WTC11 (cell line): ENCODE data around the gene EEFSEC. TPM values are rescaled to one million over a fixed set of nuclear protein-coding genes. Genes with fewer than 3 reads are reported as not detected.

Experiments used
- ATAC-seq: fragments of 200-7000 bp; cut with Tn5 transposase; 2 replicates; pipeline ENCODE4 v1.10.0; 2021; ENCODE audit warnings: mild to moderate bottlenecking, moderate library complexity
- CTCF ChIA-PET: fragments of 300-600 bp; sonication (Branson Sonifier 250); formaldehyde crosslinking; loops from one replicate; lab custom pipeline; 2021; ENCODE audit warnings: antibody characterized with exemption; lab: Charles Lee
- POLR2A ChIA-PET: fragments of 350-600 bp; sonication (Branson Sonifier 250); formaldehyde crosslinking; loops from one replicate; lab custom pipeline; 2021; ENCODE audit warnings: antibody characterized with exemption; lab: Charles Lee
- DNase-seq: peaks from one replicate; pipeline ENCODE4 v3.0.0; 2021; ENCODE audit warnings: low spot score
- H3K27ac Mint-ChIP-seq: 2 replicates; pipeline ENCODE4 v1.8.0; 2021; ENCODE audit warnings: mixed read lengths
- H3K27me3 Mint-ChIP-seq: 2 replicates; pipeline ENCODE4 v1.8.0; 2021; ENCODE audit warnings: low read depth, mild to moderate bottlenecking, moderate library complexity, mixed read lengths
- H3K36me3 Mint-ChIP-seq: 2 replicates; pipeline ENCODE4 v1.8.0; 2021; ENCODE audit warnings: mixed read lengths
- H3K4me1 Mint-ChIP-seq: 2 replicates; pipeline ENCODE4 v1.8.0; 2022; ENCODE audit warnings: mixed read lengths
- H3K4me3 Mint-ChIP-seq: 2 replicates; pipeline ENCODE4 v1.8.0; 2021; ENCODE audit warnings: mild to moderate bottlenecking, moderate library complexity, mixed read lengths
- H3K9me3 Mint-ChIP-seq: 2 replicates; pipeline ENCODE4 v1.8.0; 2021; ENCODE audit warnings: mixed read lengths
- CREB1 ChIP-seq: sonication (generic); formaldehyde crosslinking; IDR thresholded peaks from 2 replicates; pipeline ENCODE4 v1.8.0; 2023; ENCODE audit warnings: mild to moderate bottlenecking, missing genetic modification reagents
- FOXJ3 ChIP-seq: sonication (generic); formaldehyde crosslinking; IDR thresholded peaks from 2 replicates; pipeline ENCODE4 v1.9.0; 2021; ENCODE audit warnings: missing genetic modification reagents, mild to moderate bottlenecking, borderline replicate concordance
- GABPB1 ChIP-seq: sonication (generic); formaldehyde crosslinking; IDR thresholded peaks from 2 replicates; pipeline ENCODE4 v1.8.1; 2023; ENCODE audit warnings: mild to moderate bottlenecking, missing genetic modification reagents
- KAT7 ChIP-seq: sonication (generic); formaldehyde crosslinking; IDR thresholded peaks from 2 replicates; pipeline ENCODE4 v1.8.1; 2023; ENCODE audit warnings: missing genetic modification reagents, mild to moderate bottlenecking, borderline replicate concordance
- MXD4 ChIP-seq: fragments of 250-450 bp; sonication (Bioruptor Pico); IDR thresholded peaks from 2 replicates; pipeline ENCODE4 v1.8.0; 2021; ENCODE audit warnings: mild to moderate bottlenecking, moderate library complexity, borderline replicate concordance
- NFATC4 ChIP-seq: fragments of 250-450 bp; sonication (Bioruptor Pico); IDR thresholded peaks from 2 replicates; pipeline ENCODE4 v1.9.0; 2021; ENCODE audit warnings: mild to moderate bottlenecking
- SMAD3 ChIP-seq: sonication (generic); formaldehyde crosslinking; IDR thresholded peaks from 2 replicates; pipeline ENCODE4 v1.8.0; 2022; ENCODE audit warnings: missing genetic modification reagents, mild to moderate bottlenecking, borderline replicate concordance
- SP1 ChIP-seq: sonication (generic); formaldehyde crosslinking; conservative IDR thresholded peaks from 2 replicates; pipeline ENCODE4 v1.8.1; 2022; ENCODE audit warnings: missing genetic modification reagents
- ZNF317 ChIP-seq: sonication (generic); formaldehyde crosslinking; IDR thresholded peaks from 2 replicates; pipeline ENCODE4 v1.8.1; 2023; ENCODE audit warnings: low read depth, mild to moderate bottlenecking, moderate library complexity, missing genetic modification reagents, borderline replicate concordance
- total RNA-seq: library from RNA; stranded (reverse); gene quantifications from 3 replicates; pipeline ENCODE4 v1.2.3, GENCODE V29; 2021
- TF ChIP-seq, protein P1 (sequence below): sonication (generic); formaldehyde crosslinking; IDR thresholded peaks from 2 replicates; pipeline ENCODE4 v1.8.0; 2023; ENCODE audit warnings: missing genetic modification reagents, mild to moderate bottlenecking, borderline replicate concordance
- TF ChIP-seq, protein P2 (sequence below): sonication (generic); formaldehyde crosslinking; IDR thresholded peaks from 2 replicates; pipeline ENCODE4 v1.8.0; 2022; ENCODE audit warnings: mild to moderate bottlenecking, missing genetic modification reagents
- TF ChIP-seq, protein P3 (sequence below): sonication (generic); formaldehyde crosslinking; IDR thresholded peaks from 2 replicates; pipeline ENCODE4 v1.8.0; 2022; ENCODE audit warnings: mild to moderate bottlenecking, missing genetic modification reagents
- TF ChIP-seq, protein P4 (sequence below): sonication (generic); formaldehyde crosslinking; IDR thresholded peaks from 2 replicates; pipeline ENCODE4 v1.8.1; 2023; ENCODE audit warnings: mild to moderate bottlenecking, missing genetic modification reagents, moderate library complexity
- TF ChIP-seq, protein P5 (sequence below): sonication (generic); formaldehyde crosslinking; IDR thresholded peaks from 2 replicates; pipeline ENCODE4 v1.8.0; 2023; ENCODE audit warnings: mild to moderate bottlenecking, missing genetic modification reagents
- TF ChIP-seq, protein P6 (sequence below): fragments of 250-450 bp; sonication (Bioruptor Pico); IDR thresholded peaks from 2 replicates; pipeline ENCODE4 v2.1.2; 2022; ENCODE audit warnings: mild to moderate bottlenecking, moderate library complexity

Gene EEFSEC
- total RNA-seq, 1 experiment from 2014 or later, result 13.7 TPM

DNA sequence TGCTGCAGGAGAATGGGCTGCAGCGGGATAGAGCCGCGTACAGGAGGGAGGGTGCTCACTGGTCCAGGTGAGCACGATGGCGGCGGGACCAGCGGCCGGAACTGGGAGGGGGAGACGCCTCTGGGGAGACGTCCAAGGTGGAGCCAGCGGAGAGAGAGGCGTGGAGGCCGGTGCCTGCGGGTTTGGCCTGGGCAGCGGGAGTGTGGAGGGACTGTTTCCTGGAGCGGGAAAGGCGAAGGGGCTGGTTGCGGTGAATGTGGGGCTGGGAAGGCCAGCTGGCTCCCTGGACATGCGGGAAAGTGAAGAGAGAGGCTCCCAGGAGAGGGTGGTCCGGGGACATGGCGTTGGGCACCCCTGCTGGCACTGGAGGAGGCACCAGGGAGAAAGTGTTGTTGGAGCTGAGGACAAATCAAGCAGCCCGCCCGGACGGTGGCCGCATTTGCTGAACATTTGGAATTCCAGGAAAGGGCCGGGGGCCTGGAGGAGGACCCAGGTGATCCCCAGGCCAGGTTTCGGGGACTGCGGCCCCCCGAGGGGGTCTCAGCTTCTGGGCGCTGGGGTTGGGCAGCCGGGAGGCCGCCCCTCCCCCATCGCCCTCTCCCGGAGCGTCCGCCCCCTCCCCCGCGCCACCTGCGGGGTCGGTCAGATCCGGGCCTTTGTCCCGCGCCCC, 279.2 kb downstream of the EEFSEC start:
- H3K36me3 Mint-ChIP-seq, result no peaks in the 10 kb centered on the region
- TF ChIP-seq, protein P1, sequence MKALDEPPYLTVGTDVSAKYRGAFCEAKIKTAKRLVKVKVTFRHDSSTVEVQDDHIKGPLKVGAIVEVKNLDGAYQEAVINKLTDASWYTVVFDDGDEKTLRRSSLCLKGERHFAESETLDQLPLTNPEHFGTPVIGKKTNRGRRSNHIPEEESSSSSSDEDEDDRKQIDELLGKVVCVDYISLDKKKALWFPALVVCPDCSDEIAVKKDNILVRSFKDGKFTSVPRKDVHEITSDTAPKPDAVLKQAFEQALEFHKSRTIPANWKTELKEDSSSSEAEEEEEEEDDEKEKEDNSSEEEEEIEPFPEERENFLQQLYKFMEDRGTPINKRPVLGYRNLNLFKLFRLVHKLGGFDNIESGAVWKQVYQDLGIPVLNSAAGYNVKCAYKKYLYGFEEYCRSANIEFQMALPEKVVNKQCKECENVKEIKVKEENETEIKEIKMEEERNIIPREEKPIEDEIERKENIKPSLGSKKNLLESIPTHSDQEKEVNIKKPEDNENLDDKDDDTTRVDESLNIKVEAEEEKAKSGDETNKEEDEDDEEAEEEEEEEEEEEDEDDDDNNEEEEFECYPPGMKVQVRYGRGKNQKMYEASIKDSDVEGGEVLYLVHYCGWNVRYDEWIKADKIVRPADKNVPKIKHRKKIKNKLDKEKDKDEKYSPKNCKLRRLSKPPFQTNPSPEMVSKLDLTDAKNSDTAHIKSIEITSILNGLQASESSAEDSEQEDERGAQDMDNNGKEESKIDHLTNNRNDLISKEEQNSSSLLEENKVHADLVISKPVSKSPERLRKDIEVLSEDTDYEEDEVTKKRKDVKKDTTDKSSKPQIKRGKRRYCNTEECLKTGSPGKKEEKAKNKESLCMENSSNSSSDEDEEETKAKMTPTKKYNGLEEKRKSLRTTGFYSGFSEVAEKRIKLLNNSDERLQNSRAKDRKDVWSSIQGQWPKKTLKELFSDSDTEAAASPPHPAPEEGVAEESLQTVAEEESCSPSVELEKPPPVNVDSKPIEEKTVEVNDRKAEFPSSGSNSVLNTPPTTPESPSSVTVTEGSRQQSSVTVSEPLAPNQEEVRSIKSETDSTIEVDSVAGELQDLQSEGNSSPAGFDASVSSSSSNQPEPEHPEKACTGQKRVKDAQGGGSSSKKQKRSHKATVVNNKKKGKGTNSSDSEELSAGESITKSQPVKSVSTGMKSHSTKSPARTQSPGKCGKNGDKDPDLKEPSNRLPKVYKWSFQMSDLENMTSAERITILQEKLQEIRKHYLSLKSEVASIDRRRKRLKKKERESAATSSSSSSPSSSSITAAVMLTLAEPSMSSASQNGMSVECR (CRISPR knock-in tag), result peak; percentile 42; the same call in 1 of the 2 replicates
- TF ChIP-seq SMAD3 (0 out of 2 replicates have a peak, but pooled peaks have one; percentile 45), SP1 (CRISPR knock-in tag) (no peak; the same call in 1 of the 2 replicates), CREB1 (CRISPR knock-in tag) (no peak), GABPB1 (CRISPR knock-in tag) (no peak), ZNF317 (CRISPR knock-in tag) (no peak), KAT7 (no peak), NFATC4 (CRISPR knock-in tag) (no peak), MXD4 (CRISPR knock-in tag) (no peak), FOXJ3 (no peak)
- TF ChIP-seq, protein P2, sequence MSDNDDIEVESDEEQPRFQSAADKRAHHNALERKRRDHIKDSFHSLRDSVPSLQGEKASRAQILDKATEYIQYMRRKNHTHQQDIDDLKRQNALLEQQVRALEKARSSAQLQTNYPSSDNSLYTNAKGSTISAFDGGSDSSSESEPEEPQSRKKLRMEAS, result peak; percentile 63
- TF ChIP-seq, protein P3, sequence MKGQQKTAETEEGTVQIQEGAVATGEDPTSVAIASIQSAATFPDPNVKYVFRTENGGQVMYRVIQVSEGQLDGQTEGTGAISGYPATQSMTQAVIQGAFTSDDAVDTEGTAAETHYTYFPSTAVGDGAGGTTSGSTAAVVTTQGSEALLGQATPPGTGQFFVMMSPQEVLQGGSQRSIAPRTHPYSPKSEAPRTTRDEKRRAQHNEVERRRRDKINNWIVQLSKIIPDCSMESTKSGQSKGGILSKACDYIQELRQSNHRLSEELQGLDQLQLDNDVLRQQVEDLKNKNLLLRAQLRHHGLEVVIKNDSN (CRISPR knock-in tag), result peak; percentile 51; the same call in 1 of the 2 replicates
- TF ChIP-seq, protein P4, sequence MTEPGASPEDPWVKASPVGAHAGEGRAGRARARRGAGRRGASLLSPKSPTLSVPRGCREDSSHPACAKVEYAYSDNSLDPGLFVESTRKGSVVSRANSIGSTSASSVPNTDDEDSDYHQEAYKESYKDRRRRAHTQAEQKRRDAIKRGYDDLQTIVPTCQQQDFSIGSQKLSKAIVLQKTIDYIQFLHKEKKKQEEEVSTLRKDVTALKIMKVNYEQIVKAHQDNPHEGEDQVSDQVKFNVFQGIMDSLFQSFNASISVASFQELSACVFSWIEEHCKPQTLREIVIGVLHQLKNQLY, result no peak
- TF ChIP-seq, protein P5, sequence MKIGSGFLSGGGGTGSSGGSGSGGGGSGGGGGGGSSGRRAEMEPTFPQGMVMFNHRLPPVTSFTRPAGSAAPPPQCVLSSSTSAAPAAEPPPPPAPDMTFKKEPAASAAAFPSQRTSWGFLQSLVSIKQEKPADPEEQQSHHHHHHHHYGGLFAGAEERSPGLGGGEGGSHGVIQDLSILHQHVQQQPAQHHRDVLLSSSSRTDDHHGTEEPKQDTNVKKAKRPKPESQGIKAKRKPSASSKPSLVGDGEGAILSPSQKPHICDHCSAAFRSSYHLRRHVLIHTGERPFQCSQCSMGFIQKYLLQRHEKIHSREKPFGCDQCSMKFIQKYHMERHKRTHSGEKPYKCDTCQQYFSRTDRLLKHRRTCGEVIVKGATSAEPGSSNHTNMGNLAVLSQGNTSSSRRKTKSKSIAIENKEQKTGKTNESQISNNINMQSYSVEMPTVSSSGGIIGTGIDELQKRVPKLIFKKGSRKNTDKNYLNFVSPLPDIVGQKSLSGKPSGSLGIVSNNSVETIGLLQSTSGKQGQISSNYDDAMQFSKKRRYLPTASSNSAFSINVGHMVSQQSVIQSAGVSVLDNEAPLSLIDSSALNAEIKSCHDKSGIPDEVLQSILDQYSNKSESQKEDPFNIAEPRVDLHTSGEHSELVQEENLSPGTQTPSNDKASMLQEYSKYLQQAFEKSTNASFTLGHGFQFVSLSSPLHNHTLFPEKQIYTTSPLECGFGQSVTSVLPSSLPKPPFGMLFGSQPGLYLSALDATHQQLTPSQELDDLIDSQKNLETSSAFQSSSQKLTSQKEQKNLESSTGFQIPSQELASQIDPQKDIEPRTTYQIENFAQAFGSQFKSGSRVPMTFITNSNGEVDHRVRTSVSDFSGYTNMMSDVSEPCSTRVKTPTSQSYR (CRISPR knock-in tag), result no peak
- TF ChIP-seq, protein P6, sequence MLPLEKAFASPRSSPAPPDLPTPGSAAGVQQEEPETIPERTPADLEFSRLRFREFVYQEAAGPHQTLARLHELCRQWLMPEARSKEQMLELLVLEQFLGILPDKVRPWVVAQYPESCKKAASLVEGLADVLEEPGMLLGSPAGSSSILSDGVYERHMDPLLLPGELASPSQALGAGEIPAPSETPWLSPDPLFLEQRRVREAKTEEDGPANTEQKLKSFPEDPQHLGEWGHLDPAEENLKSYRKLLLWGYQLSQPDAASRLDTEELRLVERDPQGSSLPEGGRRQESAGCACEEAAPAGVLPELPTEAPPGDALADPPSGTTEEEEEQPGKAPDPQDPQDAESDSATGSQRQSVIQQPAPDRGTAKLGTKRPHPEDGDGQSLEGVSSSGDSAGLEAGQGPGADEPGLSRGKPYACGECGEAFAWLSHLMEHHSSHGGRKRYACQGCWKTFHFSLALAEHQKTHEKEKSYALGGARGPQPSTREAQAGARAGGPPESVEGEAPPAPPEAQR (CRISPR knock-in tag), result no peak
- TF ChIP-seq, all 79 proteins: peak for 4
- peak overlapping the region; percentile 13 for H3K27ac Mint-ChIP-seq
- POLR2A ChIA-PET, result interaction anchor here (0.5 to 1.4 kb wide), 4 partner anchors 49 to 475 kb away, joined by 3 read pairs; no protein-coding TSS in a partner anchor
- ATAC-seq (peak; percentile 46), DNase-seq (peak; percentile 63)
- no peaks in the 10 kb centered on the region for H3K9me3 Mint-ChIP-seq
- H3K4me1 Mint-ChIP-seq, result peaks cover 55% of the 10 kb centered on the region
- H3K4me3 Mint-ChIP-seq, result peak overlapping the region; percentile 75
- CTCF ChIA-PET, result interaction anchor here (0.6 to 2.2 kb wide), 7 partner anchors 24 to 185 kb away, joined by 3 to 13 read pairs (median 4); no protein-coding TSS in a partner anchor
- H3K27me3 Mint-ChIP-seq, result peaks cover 75% of the 10 kb centered on the region
